ENCODE measurements around the gene IL4I1.

IL4I1 gene

DNA sequence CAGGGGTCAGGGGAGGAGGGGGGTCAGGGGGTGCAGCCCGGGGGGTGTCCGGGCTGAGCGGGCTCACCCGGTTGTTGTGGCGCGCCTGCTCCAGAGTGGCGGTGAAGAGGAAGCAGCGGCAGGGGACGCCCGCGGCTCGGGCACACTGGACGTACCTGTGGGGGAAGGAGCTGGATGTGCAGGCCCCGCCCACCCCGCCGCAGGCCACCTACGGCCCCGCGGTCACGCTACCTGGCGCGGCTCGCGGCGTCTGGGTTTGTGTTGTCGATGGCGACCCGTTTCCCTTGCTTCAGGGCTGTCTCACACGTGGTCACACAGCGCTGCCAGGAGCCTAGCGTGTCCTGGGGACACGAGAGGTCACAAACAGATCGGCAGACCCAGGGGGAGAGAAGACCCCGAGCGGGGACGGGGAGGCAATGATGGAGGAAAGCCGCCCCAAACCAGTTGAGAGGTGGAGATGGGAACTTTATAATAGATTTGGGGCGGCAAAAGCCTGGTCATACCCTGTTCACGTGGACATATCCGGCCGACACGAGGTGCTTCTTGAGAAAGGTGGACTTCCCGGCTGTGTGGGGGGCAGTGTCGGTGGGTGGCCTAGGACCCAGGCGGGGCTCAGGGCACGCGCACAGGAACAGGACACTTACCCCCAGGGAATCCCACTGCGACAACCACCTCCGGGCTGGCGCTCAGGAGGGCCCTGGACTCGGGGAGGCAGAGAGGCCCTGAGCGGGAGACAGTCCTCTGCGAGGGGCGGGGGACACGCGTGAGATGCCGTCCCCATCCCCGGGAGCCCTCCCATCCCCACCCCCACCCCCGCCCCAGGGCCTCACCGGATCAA is 34.9 kb downstream of the IL4I1 start:
- DNase-seq: no peak

- no peak for DNase-seq
Measured at GRCh38 chr19:49861107-49861506, 35.6 kb downstream of the IL4I1 start.

DNA sequence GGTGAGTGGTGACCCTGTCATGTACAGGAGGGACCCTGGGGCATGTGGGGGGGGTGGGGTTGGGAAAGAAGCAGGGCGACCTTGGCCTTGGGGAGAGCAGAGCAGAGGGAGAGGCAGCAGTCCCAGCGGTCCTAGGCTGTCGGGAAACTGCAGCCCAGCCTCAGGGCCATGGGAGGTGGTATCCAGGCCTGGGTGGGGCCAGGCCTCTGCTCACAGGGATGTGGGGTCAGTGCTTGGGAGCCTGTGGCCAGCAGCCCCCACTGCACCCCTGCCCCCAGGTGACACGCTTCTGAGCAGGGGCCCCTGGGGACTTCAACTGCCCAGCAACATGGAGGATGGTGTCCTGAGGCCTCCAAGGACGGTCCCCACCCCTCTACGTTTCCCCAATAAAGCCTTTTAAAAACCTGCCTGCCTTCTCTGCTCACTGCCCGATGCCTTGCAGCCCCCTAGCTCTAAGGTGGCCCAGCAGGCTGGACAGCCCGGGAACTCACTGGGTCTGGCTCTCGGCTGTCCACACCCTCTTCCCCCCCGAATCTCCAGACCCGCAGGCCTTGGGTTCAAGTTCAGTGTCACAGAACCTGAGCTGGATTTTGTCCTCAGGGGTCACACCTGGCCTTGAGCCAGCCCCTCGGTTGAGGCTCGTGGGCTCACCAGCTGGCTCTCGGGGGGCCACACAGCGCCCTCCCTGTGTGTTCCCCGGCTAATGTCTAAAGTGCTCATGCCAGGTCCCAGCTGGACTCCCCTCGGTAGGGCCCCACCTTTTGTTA is 36.2 kb downstream of the IL4I1 start:
- no peak for DNase-seq

GRCh38 chr19:49859682-49860335 is 36.9 kb downstream of the IL4I1 start:
- no peak for DNase-seq

- DNase-seq: no peak
Measured at GRCh38 chr19:49858088-49858985, 38.4 kb downstream of the IL4I1 start.

DNA sequence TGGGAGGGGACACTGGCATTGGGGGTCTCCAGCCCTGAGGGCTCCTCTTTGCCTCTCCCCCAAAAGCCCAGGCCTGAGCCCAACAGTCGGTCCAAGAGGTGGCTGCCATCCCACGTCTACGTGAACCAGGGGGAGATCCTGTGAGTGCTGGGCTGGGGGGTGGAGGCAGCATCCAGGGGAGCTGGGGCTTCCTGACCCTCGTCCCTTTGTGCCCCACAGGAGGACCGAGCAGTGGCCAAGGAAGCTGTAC is 38.9 kb downstream of the IL4I1 start:
- no peak for DNase-seq

GRCh38 chr19:49857061-49857837 is 39.4 kb downstream of the IL4I1 start:
- DNase-seq: no peak

DNA sequence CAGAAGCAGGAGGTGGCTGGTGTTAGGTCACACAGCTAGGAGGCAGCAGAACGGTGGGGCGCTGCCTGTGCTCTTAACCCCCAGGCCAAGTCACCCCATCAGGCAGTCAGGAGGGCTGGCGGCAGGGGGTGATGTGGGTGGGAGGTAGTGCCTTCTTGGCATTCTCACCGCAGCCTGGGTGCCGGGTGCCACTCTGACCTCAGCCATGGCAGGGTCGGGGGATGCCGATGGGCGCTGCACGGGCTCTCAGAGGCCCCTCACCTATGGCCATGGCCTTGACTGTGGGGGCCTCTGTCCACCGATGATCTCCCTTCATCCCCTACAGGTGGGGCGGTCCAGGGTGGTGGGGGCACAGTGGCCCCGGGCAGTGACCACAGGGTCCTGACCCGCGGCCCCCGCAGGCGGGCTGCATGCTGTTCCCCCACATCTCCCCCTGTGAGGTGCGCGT is 40.1 kb downstream of the IL4I1 start:
- DNase-seq: no peak

GRCh38 chr19:49855676-49856573 is 40.8 kb downstream of the IL4I1 start:
- no peak for DNase-seq

- DNase-seq: no peak
Measured at GRCh38 chr19:49855277-49855675, 41.4 kb downstream of the IL4I1 start.

DNA sequence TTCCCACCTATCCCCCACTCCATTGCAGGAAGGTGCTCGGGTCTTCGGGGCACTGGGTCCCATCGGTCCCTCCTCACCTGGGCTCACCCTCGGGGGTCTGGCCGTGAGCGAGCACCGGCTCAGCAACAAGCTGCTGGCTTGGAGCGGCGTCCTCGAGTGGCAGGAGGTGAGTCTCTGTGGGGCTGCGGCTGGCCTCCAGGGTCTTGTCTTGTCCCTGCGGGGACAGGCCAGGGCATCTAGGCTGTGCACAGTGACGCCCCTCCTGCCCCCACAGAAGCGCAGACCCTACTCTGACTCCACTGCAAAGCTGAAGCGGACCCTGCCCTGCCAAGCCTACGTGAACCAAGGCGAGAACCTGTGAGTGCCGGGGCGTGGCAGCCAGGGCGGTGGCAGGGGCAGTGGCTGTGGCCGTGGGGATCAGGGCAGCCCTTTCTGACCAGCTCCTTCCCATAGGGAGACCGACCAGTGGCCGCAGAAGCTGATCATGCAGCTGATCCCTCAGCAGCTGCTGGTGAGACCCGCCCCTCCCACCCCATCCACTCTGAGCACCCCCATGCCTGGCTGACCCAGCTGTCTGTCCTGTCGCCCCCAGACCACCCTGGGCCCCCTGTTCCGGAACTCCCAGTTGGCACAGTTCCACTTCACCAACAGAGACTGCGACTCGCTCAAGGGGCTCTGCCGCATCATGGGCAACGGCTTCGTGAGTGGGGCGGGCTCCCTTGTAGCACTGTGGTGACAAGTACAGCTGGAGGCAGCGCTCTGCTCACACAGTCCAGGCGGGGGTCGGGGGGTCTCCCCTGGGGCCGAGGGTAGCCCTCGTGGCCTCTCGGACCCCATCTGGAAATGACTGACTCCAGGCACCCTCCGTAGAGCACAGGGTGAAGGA is 42.1 kb downstream of the IL4I1 start:
- DNase-seq: no peak

GRCh38 chr19:49853852-49854377 is 42.8 kb downstream of the IL4I1 start:
- no peak for DNase-seq

GRCh38 chr19:49852631-49853126 is 44.0 kb downstream of the IL4I1 start:
- DNase-seq: no peak

- DNase-seq: peak; percentile 47
Measured at GRCh38 chr19:49851456-49852259, 45.0 kb downstream of the IL4I1 start.

- DNase-seq: peak; percentile 91
Measured at GRCh38 chr19:49850487-49851342, 46.0 kb downstream of the IL4I1 start, which contains the start of gene PTOV1. Gene PTOV1 (plus strand): TSS chr19:49851159.

- no peak for DNase-seq
Measured at GRCh38 chr19:49850221-49850486, 46.5 kb downstream of the IL4I1 start.

- DNase-seq: no peak
Measured at GRCh38 chr19:49849433-49850220, 47.1 kb downstream of the IL4I1 start.
